Activated T-cell treated with anti-CD3 and anti-CD28 coated beads, Interleukin-2, amount 50 U/mL, for 72 hours (primary cell): ENCODE data around the gene LMNTD2. TPM values are rescaled to one million over a fixed set of nuclear protein-coding genes. Genes with fewer than 3 reads are reported as not detected.
"Not testable (repeated sequence)": the region's sequence is repeated elsewhere in the genome, so short reads cannot be mapped to it uniquely, and the experiment has no call there.

Experiments used
- ATAC-seq, 2 donors: fragments of 150-1000 bp; cut with Tn5 transposase; replicated peaks in 1 of 2; 2 replicates each; pipeline ENCODE4 v1.10.0; 2021; ENCODE audit warnings: moderate library complexity in 2 of 2, mild to moderate bottlenecking in 1 of 2
- DNase-seq, 2 donors: peaks; one replicate each; pipeline ENCODE4 v3.0.0; 2021 to 2022; ENCODE audit warnings: mixed read lengths in 1 of 2
- H3K27ac Mint-ChIP-seq: one replicate; pipeline ENCODE4 v1.8.0; 2022; ENCODE audit warnings: mild to moderate bottlenecking, moderate library complexity, mixed read lengths
- H3K27me3 Mint-ChIP-seq: one replicate; pipeline ENCODE4 v1.8.0; 2022; ENCODE audit warnings: low read depth, mixed read lengths
- H3K36me3 Mint-ChIP-seq, 2 donors: one replicate each; pipeline ENCODE4 v1.8.0; 2022; ENCODE audit warnings: mixed read lengths in 2 of 2, mild to moderate bottlenecking in 1 of 2; ENCODE audit not compliant: insufficient read depth in 2 of 2
- H3K4me1 Mint-ChIP-seq: one replicate; pipeline ENCODE4 v1.8.0; 2022; ENCODE audit warnings: low read depth, mixed read lengths
- H3K4me3 Mint-ChIP-seq, 2 donors: one replicate each; pipeline ENCODE4 v1.8.0; 2022; ENCODE audit warnings: mild to moderate bottlenecking in 2 of 2, mixed read lengths in 2 of 2, moderate library complexity in 2 of 2
- H3K9me3 Mint-ChIP-seq, 2 donors: one replicate each; pipeline ENCODE4 v1.8.0; 2022; ENCODE audit warnings: mixed read lengths in 2 of 2
- total RNA-seq, 2 donors: library from RNA; stranded (reverse); gene quantifications; one replicate each; pipeline ENCODE4 v1.2.3, GENCODE V29; 2022

Gene LMNTD2
- total RNA-seq, 2 donors from 2014 or later, result 3.1 to 5.5 TPM

DNA sequence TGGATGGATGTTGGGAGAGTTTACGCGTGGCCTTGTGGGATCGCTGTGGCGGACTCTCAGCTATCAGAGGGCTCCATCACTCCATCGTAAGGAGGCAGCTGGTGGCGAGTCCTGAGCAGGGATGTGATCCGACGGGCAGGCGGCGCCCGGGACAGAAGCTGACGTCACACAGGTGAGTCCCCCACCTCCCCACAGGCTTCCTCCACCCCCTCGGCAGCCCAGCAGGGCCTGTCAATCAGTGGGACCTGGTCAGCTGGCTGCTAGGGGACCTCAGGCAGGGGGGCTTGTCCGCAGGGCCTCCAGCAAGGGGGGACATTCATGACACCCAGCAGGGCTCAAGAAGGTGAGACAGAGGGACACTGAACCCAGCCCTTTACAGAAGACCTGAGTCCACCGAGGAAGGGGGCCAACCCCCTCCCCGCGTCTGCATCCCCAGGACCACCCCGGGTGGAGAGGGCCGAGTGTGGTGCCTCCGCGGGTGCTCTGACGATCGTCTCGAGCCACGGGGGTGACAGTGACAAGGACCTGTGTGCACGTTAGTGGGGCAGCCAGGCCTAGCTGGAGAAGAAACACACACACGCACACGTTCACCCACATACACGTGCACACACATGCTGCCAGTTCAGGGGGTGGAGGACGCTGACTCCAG is 32.2 kb downstream of the LMNTD2 start:
- peaks cover 0 to 2% of the 10 kb centered on the region in 2 donors for H3K36me3 Mint-ChIP-seq
- H3K9me3 Mint-ChIP-seq, result no peaks in the 10 kb centered on the region
- no peak overlapping the region for H3K27ac Mint-ChIP-seq
- H3K27me3 Mint-ChIP-seq, result no peaks in the 10 kb centered on the region
- no peaks in the 10 kb centered on the region for H3K4me1 Mint-ChIP-seq
- DNase-seq, result no peak
- no peak overlapping the region for H3K4me3 Mint-ChIP-seq
- no peak for ATAC-seq

DNA sequence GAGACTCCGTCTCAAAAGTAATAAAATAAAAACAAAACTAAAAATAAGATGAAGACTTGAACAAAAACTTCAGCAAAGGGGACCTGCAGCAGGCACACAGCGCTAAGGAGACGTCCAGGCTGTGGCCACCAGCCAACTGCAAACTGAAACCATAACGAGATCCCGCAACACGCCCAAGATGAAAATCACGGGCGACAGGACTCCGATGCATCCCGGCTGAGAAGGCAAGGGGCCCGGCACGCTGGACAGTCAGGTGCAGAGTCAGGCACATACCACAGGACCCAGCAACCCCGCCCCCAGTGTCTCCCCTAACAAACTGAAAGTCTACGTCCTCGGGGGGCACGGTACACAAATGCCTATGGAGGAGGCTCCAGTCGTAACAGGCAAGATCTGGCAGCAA is 34.3 kb downstream of the LMNTD2 start:
- Mint-ChIP-seq H3K27ac (no peak overlapping the region), H3K27me3 (no peaks in the 10 kb centered on the region), H3K4me3 (no peak overlapping the region), H3K4me1 (no peaks in the 10 kb centered on the region), H3K36me3 (no peaks in the 10 kb centered on the region), H3K9me3 (no peaks in the 10 kb centered on the region)
- ATAC-seq (no peak), DNase-seq (no peak)

DNA sequence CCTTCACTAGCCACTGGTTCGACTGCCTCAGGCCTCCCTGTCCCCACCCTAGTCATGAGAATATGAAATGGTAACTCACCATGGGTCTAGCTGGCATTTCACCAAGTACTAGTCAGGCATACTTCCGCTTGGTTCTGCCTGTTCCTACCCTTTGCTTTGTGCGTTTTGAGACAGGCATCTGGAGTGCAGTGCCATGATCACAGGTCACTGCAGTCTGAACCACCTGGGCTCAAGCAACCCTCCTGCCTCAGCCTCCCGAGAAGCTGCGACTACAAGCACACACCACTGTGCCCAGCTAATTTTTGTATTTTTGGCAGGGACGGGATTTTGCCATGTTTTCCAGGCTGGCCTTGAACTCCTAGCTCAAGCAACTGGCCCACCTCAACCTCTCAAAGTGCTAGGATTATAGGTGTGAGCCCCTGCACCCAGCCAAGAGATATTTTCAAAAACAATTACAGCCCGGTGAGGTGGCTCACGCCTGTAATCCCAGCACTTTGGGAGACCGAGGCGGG is 39.3 kb downstream of the LMNTD2 start:
- no peak overlapping the region for H3K27ac Mint-ChIP-seq
- no peak overlapping the region for H3K4me3 Mint-ChIP-seq
- H3K4me1 Mint-ChIP-seq, result peaks cover 9% of the 10 kb centered on the region
- H3K36me3 Mint-ChIP-seq, result peaks cover 1 to 5% of the 10 kb centered on the region in 2 donors
- no peaks in the 10 kb centered on the region for H3K27me3 Mint-ChIP-seq
- peak in 1 of 2 donors; percentile 2 for ATAC-seq
- H3K9me3 Mint-ChIP-seq, result peaks cover 2% of the 10 kb centered on the region in 2 donors
- no peak for DNase-seq

DNA sequence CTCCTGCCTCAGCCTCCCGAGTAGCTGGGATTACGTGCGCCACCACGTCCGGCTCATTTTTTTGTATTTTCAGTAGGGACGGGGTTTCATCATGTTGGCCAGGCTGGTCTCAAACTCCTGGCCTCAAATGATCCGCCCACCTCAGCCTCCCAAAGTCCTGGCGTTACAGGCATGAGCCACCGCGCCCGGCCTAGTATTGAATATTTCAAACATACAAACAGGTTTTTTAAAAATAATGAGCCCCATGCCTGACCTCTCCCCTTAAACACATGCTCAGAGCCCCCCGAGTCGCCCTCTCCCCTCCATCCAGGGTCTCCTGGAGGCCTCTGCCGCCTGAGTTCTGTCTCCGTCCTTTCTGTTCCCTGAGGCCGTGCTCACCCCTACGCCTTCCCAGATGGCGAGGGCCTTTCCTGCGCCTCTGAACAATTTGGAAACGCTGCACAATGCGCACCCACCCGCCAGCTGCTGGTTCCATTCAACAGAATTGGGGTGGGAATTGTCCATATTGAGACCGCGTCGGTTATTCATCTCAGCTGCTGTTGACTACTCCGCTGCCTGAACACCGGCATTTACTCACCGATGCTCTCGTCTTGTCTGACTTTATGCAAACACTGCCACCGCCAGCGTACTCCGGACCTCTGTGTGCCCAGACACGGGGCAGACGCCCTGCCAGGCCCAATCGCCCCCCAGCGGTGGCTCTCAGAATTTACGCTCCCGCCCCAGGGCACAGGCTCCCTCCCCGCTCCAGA is 39.9 kb downstream of the LMNTD2 start:
- peaks cover 1 to 8% of the 10 kb centered on the region in 2 donors for H3K36me3 Mint-ChIP-seq
- no peak overlapping the region for H3K4me3 Mint-ChIP-seq
- no peaks in the 10 kb centered on the region for H3K27me3 Mint-ChIP-seq
- peaks cover 2% of the 10 kb centered on the region in 2 donors for H3K9me3 Mint-ChIP-seq
- peaks cover 9% of the 10 kb centered on the region for H3K4me1 Mint-ChIP-seq
- peak in 1 of 2 donors; percentile 45 for DNase-seq
- H3K27ac Mint-ChIP-seq, result no peak overlapping the region
- peak; percentile 14 to 18 for ATAC-seq

DNA sequence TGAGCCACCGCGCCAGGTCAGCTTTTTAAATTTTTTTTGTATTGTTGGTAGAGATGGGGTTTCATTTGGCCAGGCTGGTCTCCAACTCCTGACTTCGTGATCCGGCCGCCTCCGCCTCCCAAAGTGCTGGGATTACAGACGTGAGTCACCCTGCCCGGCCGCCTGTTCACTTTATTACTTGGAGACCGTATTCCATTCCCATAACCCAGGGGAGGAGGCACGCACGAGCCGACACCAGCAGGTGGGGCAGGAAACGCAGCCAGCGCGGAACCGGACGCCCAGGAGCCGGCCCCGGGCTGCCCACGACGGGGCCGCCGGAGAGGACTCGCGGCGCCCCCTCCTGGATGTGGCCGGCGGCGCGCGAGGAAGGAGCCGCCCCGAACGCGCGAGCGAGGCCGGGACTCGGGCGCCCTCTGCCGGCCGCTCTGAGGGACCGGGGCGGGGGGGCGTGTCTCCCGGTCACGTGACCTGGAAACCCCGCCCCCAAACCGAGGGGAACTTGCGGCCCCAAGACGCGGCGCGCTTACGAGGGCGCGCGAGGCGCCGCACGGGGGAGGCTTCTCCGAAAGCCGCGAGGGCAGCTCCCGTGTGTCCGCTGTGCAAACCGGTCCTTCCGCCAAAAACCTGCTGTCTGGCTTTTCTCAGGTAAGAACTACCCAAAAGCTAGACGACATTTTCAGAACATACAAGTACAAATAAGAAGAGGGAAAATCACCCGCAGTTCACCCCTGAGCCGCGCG is 41.9 kb downstream of the LMNTD2 start:
- DNase-seq, result peak; percentile 87 to 93
- no peaks in the 10 kb centered on the region for H3K27me3 Mint-ChIP-seq
- H3K27ac Mint-ChIP-seq, result no peak overlapping the region
- H3K9me3 Mint-ChIP-seq, result peaks cover 2% of the 10 kb centered on the region in 2 donors
- ATAC-seq, result peak; percentile 91
- peak overlapping the region; percentile 81 to 93 for H3K4me3 Mint-ChIP-seq
- H3K4me1 Mint-ChIP-seq, result peaks cover 9% of the 10 kb centered on the region
- peaks cover 1 to 10% of the 10 kb centered on the region in 2 donors for H3K36me3 Mint-ChIP-seq

DNA sequence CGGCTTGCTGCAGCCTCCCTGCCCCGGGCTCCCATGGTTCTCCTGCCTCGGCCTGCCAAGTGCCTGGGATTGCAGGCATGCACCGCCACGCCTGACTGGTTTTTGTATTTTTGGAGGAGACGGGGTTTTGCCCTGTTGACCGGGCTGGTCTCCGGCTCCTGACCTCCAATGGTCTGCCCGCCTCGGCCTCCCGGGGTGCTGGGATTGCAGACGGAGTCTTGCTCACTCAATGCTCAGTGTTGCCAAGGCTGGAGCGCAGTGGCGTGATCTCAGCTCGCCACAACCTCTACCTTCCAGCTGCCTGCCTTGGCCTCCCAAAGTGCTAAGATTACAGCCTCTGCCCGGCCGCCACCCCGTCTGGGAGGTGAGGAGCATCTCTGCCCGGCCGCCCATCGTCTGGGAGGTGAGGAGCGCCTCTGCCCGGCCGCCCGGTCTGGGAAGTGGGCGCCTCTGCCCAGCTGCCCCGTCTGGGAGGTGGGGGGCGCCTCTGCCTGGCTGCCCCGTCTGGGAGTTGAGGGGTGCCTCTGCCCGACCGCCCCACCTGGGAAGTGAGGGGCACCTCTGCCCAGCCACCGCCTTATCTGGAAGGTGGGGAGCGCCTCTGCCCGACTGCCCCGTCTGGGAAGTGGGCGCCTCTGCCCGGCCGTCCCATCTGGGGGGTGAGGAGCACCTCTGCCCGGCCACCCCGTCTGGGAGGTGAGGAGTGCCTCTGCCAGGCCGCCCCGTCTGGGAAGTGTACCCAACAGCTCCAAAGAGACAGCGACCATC is 43.4 kb downstream of the LMNTD2 start:
- H3K9me3 Mint-ChIP-seq, H3K36me3 Mint-ChIP-seq, ATAC-seq, H3K27me3 Mint-ChIP-seq, H3K4me3 Mint-ChIP-seq, DNase-seq, H3K27ac Mint-ChIP-seq: not testable (repeated sequence)
- H3K4me1 Mint-ChIP-seq, result peaks cover 15% of the 10 kb centered on the region

DNA sequence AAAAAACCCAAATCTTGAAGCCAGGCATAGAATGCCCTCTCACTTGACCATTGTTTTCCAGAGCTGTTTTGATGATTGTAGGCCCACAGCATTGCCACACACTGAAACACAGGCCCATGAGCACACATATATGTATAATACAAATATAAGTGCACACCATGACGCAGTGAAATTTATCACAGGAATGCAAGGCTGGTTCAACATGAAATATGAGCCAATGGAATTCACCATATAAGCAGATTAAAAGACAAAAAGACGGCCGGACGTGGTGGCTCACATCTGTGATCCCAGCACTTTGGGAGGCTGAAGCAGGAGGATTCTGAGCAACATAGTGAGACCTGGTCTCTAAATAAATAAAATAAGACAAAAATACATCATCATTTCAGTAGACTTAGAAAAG is 44.1 kb downstream of the LMNTD2 start:
- H3K4me3 Mint-ChIP-seq, result no peak overlapping the region
- peaks cover 1 to 10% of the 10 kb centered on the region in 2 donors for H3K36me3 Mint-ChIP-seq
- H3K27ac Mint-ChIP-seq, result no peak overlapping the region
- peaks cover 2% of the 10 kb centered on the region in 2 donors for H3K9me3 Mint-ChIP-seq
- ATAC-seq, result no peak
- no peak for DNase-seq
- no peaks in the 10 kb centered on the region for H3K27me3 Mint-ChIP-seq
- H3K4me1 Mint-ChIP-seq, result peaks cover 15% of the 10 kb centered on the region

DNA sequence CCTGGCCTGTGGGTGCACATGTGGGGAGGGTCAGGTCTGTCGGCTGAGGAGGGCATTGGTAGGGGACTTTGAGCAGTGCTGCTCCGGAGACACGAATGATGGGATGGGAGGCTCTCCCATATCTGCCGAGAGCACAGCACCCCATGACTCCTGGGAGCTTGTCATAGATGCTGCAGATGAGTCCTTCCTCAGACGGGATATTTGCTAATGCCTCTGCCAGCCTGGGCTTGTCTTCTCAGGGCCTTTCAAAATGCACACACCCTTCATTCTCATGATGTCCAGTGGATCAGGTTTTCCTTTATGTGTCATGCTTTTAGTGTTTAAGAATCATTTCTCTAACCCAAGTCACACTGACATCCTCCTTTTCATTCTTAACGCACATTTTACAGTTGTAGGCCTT is 45.4 kb downstream of the LMNTD2 start:
- DNase-seq (no peak), ATAC-seq (no peak)
- no peak overlapping the region for H3K4me3 Mint-ChIP-seq
- H3K27me3 Mint-ChIP-seq, result no peaks in the 10 kb centered on the region
- peaks cover 2% of the 10 kb centered on the region in 2 donors for H3K9me3 Mint-ChIP-seq
- peaks cover 1 to 10% of the 10 kb centered on the region in 2 donors for H3K36me3 Mint-ChIP-seq
- no peak overlapping the region for H3K27ac Mint-ChIP-seq
- H3K4me1 Mint-ChIP-seq, result peaks cover 15% of the 10 kb centered on the region

DNA sequence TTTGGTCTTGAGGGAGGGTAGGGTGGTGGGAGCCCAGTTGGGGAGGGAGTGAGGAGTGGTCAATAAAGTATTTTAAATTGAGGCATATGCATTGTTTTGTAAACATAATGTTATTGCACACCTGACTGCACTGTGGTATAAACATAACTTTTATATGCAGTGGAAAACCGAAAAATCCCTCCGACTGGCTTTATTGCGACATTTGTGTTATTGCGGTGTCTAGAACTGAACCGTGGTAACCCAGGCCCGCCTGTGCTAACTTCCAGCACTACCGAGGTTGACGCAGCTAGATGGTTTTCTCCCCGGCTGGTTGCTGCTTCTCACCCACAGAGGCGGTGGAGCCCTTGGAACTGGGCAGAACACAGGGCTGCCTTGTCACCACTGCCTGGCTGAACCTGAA is 45.9 kb downstream of the LMNTD2 start:
- Mint-ChIP-seq H3K4me1 (peaks cover 15% of the 10 kb centered on the region), H3K27me3 (no peaks in the 10 kb centered on the region), H3K36me3 (peaks cover 3 to 14% of the 10 kb centered on the region in 2 donors), H3K4me3 (no peak overlapping the region), H3K9me3 (peaks cover 2% of the 10 kb centered on the region in 2 donors), H3K27ac (no peak overlapping the region)
- ATAC-seq, result no peak
- no peak for DNase-seq

DNA sequence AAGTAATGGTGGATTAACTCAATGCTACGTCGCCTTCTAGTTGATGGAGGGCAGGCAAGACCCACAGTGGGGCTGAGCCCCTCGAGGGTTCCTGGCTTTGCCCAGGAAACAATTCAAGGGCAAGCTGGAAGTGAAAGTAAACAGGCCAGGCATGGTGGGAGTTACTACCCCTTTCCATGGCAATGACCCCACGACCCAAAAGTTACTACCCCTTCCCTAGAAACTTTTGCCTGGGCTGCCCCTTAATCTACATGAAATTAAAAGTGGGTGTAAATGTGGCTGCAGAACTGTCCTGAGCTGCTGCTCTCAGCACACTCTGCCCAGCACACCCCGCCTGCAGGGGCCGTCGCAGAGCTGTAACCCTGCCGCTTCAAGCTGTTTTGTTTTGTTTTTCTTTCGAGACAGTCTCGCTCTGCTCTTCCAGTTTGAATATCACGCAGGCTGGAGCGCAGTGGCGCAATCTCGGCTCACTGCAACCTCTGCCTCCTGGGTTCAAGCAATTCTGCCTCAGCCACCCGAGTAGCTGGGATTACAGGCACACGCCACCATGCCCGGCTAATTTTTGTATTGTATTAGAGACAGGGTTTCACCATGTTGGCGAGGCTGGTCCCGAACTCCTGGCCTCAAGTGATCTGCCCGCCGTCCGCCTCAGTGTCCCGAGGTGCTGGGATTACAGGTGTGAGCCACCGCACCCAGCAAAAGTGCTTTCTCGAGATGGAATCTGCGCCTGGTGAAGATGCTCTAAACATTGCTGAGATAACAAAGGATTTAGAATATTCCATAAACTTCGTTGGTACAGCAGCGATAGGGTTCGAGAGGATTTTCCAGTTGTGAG is 47.6 kb downstream of the LMNTD2 start:
- no peak for DNase-seq
- peaks cover 3 to 12% of the 10 kb centered on the region in 2 donors for H3K36me3 Mint-ChIP-seq
- H3K27ac Mint-ChIP-seq, result peak overlapping the region; percentile 11
- ATAC-seq, result no peak
- H3K27me3 Mint-ChIP-seq, result no peaks in the 10 kb centered on the region
- peaks cover 10% of the 10 kb centered on the region for H3K4me1 Mint-ChIP-seq
- H3K9me3 Mint-ChIP-seq, result peaks cover 2% of the 10 kb centered on the region in 2 donors
- no peak overlapping the region for H3K4me3 Mint-ChIP-seq

DNA sequence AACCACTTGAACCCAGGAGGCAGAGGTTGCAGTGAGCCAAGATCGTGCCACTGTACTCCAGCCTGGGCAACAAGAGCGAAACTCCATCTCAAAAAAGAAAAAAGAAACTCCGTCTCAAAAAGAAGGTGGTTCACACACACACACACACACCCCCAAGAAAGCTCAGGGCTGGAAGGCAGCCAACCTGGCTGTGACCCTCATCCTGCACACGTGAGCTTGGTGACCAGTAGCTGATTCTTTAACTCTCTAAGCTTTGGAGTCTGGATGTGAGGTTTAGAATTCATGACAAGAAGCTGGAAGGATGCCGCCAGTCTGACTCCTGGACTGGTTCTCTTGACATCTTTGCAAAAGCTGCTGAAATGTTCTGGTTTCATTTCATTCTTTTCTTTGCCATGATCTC is 51.6 kb downstream of the LMNTD2 start:
- Mint-ChIP-seq H3K27ac (no peak overlapping the region), H3K9me3 (no peaks in the 10 kb centered on the region), H3K27me3 (no peaks in the 10 kb centered on the region), H3K36me3 (peaks cover 2 to 4% of the 10 kb centered on the region in 2 donors), H3K4me3 (peak overlapping the region in 1 of 2 donors; percentile 24), H3K4me1 (peaks cover 25% of the 10 kb centered on the region)
- ATAC-seq (no peak), DNase-seq (no peak)
